Renal cortex interstitium (tissue), 11 donors: ENCODE results near the gene SYTL5. TPM values are rescaled to one million over a fixed set of nuclear protein-coding genes. Genes with fewer than 3 reads are reported as not detected.

Experiments
- DNase-seq, 11 donors: peaks; one replicate each; pipeline ENCODE4 v3.0.0-alpha.2; 2013; ENCODE audit warnings: low read depth in 9 of 11, low spot score in 4 of 11; ENCODE audit errors: extremely low read depth in 1 of 11
- polyA plus RNA-seq, 3 donors: library from polyadenylated mRNA; unstranded; fragments of 120-200 nt; gene quantifications; one replicate each; pipeline ENCODE4 v1.2.1, GENCODE V29; 2013; ENCODE audit not compliant: insufficient read length in 3 of 3

Gene SYTL5
- polyA plus RNA-seq, 3 donors, result 1.9 to 3.2 (median 2.6) TPM

GRCh38 chrX:38081909-38082308 is 75.6 kb downstream of the SYTL5 start:
- no peak for DNase-seq

DNA sequence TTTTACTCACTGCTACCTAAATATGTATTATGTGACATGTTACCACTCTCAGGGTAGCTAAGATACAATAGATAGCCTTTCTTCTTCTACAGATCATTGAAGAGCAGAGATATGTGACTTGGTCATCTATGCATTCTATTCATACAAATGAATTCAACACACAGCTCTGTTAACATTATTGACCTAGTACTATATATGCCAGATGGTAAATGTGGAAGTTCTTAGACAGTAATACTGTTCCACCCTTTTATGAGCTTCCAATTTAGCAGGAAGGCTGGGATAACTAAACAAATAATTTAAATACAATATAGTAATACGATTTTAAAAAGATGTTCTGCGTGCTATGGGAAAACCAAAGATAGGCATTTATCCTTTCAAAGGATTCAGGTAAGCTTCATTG is 76.0 kb downstream of the SYTL5 start:
- no peak for DNase-seq

DNA sequence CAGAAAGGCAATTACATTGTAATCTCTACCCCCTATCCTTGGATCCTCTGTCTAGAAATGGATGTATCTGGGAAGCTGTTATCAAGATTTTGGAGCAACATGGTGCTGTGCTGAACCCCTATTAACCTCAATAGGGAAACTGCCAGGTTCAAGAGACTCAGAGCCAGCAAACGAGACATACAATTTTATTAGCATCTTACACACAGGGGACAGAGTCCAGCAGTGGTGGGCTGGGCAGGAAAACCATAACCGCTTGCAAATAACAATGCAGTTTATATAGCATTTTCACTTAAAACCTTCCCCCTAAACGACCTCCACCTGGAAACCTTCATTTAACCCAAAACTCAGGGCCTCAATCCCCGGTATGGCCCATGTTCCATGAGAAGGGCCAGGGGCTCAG is 79.5 kb downstream of the SYTL5 start:
- no peak for DNase-seq

DNA sequence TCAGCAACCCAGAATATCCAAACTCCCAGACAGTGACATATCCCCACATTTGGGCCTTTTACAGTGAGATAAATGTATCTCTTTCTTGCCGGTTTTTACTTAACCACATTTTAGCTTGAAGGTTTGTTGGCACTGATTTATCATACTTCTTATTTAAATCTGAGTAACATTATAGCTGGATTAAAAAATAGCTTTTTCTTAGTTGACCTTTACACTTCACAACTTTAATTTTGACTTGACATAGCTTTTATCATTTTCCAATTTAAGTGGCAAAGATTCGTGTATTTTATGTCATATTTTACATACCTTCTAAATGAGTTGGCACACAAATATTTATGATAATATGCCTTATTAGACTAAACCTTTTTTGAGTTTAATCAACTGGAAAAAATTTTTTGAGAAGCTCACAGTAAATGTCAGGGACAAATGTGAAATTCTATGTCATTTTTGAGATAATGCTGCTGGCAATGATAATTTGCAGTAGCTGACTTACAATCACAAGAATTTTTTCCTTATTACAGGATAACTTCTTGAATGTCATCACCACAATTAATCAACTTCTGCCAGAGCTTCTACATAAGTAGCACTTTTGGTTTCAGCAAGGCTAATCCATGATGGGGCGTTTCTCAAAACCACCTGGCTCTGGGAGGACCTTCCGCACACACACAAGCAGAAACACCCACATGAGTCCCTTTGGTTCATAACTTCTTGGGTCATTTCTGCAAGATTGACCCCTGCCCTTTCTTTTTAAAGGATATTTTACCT is 80.3 kb downstream of the SYTL5 start:
- no peak for DNase-seq

- DNase-seq, result no peak
Measured at GRCh38 chrX:38087594-38087993, 81.2 kb downstream of the SYTL5 start.

DNA sequence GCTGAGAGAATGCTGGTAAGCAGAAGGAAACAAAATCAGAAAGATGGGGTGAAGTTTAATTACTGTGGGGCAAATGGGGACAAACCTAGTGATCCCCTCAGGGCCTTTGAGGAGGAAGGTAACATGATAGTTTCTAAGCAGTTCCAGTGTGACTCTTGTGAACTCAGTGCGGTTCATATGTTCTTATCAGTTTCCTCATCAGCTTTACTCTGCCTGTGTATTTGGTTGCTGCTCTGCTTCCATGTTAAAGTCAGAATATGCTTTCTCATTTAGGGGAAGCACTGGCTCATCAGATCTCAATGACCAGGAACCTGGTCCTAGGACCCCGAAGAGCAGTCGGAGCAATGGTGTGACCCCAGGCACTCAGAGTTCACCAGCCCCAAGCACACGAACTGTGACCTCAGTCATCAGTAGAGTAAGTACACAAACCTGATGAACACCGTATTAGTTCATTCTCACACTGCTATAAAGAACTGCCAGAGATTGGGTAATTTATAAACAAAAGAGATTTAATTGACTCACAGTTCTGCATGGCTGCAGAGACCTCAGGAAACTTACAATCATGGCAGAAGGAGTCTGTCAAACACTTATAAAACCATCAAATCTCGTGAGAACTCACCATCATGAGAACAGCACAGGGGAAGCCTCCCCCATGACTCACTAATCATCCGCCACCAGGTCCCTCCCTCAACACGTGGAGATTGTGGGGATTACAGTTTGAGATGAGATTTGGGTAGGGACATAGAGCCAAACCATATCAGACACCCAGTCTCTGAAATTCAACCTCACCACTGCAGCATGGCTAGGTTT is 83.0 kb downstream of the SYTL5 start:
- no peak for DNase-seq

- DNase-seq, result no peak
Measured at GRCh38 chrX:38095971-38096529, 89.7 kb downstream of the SYTL5 start.

- DNase-seq, result no peak
Measured at GRCh38 chrX:38099688-38100087, 93.3 kb downstream of the SYTL5 start.

DNA sequence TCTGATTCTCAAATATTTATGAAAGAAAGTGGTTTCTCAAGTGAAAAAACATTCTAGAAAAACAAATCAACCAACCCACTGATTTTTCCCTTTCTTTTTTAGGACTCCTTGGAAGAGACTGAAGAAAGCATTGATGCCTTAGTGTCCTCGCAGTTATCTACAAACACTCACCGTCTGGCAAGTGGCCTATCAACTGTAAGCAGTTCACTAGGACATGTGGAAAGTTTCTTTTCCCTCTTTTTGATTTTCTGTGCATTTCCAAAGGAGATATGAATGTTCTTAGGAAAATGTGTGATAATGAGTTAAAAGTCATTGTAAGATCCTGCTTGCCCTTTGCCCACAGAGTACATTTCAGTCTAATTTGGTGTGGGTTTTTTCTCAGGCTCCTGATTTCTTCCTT is 95.9 kb downstream of the SYTL5 start:
- no peak for DNase-seq

- no peak for DNase-seq
Measured at GRCh38 chrX:38102875-38103274, 96.5 kb downstream of the SYTL5 start.

DNA sequence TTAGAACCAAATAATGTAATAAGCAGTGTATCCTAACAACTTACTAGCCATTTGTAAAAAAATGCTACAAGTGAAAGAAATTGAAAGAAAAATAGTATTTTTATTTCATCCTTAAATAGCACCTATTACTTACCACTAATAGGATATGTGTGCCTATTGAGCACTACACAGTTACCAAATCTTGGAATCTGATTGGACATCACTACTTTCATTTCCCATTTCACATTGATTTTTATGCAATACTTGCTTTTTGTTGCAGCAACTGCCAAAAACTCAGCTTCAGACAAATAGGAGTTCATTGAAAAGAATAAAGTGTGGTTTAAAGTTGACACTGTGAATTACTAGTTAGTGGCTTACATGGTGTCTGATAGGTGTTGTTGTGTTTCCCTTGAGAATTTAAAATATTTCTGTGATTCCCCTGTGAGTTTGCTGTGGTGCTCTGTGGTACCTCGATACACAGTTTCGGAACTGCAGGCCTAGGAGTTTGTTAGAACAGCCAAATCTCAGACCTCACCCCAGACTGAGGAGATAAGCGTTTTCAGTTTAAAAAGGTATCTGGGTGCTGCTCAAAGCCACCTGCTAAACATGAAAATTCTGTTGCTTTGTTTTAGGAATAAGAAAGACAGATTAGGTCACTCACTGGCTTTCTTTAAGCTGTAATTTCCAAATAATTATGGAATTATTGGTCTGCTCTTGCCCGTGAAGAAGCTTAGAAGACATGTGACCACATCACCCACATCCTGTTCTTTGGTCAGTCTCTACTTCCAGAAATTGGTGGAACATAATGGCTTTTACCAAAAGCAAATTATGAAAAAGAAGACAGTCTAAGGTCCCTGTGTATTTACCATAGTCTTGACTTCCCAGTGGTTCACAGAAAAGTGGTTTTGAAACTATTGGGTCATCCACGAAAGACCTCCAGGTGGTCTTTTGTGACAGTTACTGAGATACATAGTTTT is 97.8 kb downstream of the SYTL5 start:
- no peak for DNase-seq

GRCh38 chrX:38105216-38105725 is 98.9 kb downstream of the SYTL5 start:
- no peak for DNase-seq

DNA sequence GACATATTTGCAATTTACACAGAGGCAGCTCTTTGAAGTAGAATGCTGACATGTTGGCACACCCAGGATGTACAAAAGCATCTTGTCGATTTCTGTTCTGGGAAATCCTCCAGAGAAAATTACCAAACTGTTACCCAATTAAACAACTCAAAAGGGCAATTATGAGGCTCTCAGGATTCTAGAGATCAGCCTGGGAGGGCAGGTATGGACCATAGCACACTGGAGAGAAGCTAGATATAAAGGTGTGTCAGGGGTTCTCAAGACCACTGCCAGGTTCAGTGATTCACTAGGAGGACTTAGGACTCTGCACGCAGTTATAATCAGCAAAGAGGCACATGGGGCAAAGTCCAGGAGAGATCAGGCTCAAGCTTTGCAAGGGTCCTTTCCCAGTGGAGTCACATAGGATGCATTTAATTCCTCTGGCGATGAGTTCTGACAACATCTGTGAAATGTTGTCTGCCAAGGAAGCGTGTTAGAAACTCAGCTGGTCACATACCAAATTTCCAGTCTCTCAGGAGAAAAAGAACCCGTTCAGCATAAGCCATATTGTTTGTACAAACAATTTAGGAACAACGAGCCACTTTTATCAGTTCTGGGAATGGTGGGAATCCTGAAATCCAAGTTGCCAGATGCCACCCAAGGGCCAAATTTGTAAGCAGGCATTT is 100.8 kb downstream of the SYTL5 start:
- DNase-seq, result no peak

DNA sequence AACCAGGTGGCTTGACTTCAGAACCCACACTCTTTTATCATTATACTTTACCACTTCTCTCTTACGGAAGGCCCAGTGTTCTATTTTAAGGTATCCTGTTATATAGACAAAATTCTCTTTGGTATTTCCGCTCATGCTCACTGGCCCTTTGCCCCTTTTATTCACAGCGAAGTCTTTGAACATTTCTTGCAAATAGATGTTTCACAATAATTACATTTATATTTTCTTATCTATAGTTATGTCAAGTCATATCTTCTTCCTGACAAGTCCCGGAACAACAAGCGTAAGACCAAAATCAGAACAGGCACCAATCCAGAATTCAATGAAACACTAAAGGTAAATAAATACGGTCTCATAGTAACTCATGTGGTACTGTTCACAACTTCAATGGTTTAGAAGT is 102.0 kb downstream of the SYTL5 start:
- no peak for DNase-seq

DNA sequence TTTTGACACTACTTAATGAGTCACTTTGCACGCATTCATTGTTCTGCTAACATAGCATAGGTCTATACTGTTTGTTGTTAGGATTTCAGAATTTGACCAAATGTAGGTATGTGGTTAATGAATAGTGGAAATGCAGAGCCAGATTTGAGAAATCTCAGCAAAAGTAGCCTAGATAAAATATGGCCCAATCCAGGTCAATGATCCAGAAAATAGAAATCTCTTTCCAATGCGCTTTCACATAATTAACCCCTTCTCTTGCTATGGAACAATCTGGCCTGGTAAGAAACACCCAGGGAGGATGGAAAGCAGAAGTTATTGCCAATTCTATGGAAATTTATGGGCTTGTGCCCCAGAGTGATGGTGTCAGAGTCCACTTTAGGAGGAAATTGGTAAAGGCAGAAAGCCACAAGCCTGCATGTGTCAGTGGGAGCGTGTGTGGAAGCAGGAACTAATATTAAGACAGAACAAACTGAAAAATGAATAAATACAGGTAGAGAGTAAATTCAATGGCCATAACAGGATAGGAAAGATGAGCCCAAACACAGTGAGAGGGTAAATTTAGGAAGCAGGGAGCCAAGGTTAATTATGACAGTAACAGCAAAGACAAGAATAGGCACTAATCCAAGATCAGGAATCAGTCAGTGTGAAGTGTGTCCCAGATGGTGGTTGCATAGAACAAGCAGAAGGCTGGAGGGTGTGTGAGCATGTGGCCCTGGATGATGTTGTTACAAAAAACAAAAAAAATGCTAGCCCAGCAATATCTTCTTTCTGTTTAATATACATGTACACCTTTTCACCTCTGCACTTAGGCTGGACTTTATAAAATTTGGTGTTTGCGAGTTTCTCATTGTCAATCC is 102.9 kb downstream of the SYTL5 start:
- no peak for DNase-seq

DNA sequence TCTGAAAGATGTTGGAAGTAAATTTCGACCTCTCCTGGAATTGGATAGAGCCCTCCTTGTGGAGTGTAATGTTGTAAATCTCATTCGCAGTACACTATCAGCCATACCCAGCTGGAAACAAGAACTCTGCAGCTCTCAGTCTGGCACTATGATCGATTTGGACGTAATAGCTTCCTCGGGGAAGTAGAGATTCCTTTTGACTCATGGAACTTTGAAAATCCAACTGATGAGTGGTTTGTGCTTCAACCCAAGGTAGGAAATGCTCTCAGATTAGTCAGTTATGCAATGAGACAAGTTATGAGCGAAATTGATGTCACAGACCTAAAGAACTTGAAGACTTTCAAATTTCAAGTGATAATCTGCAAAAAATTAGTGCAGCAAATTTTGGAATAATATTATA is 103.9 kb downstream of the SYTL5 start:
- no peak for DNase-seq

DNA sequence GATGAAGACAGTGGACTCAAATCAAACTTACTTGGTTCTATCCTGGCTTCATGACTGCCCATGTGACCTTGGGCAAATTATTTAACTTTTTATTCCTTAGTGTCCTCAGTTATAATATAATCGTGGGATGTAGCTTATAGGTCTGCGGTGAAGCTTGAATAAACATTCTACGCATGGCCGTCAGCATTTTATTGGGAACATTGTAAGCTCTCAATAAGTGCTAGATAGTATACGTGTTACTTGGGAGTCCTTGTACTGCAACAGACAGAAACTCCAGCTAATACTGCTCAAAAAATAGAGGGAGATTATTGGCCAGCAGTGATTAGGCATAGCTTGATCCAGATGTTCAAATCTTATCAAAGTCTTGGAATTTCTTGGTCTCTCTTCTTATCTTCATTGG is 104.8 kb downstream of the SYTL5 start:
- no peak for DNase-seq

GRCh38 chrX:38112566-38112965 is 106.2 kb downstream of the SYTL5 start:
- no peak for DNase-seq
